ENCODE measurements around the gene ATP2C2.

DNA sequence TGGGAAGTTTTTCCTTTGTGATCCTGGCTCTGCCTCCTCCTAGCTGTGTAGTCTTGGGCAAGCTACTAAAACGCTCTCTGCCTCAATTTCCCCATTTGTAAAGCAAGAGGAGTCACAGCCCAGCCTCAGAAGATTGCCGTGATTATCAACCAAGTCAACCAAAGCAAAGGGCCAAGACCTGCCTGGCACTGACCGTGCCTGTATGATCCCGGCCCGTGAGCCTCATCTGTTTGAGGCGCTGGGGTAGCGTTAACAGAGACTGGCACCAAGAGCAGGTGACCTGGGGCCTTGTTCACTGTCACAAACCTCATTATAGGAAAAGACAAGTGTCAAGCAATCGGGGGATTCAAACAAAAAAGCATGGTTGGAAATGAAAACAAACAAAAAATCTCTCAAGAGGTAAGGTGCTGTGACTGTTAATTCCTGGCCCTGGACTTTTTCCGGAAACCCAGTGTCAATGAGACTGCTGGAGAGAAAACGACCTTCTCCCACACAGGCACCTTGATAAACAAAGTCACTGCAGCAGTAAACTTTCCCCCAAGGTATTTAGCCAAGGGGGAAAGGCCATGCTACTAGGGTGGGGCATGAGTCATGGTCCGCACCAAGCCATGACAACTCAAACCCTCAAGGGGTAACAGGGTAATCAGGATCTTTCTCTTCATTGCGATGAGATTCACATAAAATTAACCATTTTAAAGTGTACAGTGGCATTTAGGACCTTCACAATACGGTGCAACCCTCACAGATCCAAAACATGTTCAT is 130.7 kb downstream of the ATP2C2 start:
- TF ChIP-seq, protein P1, sequence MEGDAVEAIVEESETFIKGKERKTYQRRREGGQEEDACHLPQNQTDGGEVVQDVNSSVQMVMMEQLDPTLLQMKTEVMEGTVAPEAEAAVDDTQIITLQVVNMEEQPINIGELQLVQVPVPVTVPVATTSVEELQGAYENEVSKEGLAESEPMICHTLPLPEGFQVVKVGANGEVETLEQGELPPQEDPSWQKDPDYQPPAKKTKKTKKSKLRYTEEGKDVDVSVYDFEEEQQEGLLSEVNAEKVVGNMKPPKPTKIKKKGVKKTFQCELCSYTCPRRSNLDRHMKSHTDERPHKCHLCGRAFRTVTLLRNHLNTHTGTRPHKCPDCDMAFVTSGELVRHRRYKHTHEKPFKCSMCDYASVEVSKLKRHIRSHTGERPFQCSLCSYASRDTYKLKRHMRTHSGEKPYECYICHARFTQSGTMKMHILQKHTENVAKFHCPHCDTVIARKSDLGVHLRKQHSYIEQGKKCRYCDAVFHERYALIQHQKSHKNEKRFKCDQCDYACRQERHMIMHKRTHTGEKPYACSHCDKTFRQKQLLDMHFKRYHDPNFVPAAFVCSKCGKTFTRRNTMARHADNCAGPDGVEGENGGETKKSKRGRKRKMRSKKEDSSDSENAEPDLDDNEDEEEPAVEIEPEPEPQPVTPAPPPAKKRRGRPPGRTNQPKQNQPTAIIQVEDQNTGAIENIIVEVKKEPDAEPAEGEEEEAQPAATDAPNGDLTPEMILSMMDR (IDR thresholded peaks at IDR 0.05) = no peak
- TF ChIP-seq, protein P2, sequence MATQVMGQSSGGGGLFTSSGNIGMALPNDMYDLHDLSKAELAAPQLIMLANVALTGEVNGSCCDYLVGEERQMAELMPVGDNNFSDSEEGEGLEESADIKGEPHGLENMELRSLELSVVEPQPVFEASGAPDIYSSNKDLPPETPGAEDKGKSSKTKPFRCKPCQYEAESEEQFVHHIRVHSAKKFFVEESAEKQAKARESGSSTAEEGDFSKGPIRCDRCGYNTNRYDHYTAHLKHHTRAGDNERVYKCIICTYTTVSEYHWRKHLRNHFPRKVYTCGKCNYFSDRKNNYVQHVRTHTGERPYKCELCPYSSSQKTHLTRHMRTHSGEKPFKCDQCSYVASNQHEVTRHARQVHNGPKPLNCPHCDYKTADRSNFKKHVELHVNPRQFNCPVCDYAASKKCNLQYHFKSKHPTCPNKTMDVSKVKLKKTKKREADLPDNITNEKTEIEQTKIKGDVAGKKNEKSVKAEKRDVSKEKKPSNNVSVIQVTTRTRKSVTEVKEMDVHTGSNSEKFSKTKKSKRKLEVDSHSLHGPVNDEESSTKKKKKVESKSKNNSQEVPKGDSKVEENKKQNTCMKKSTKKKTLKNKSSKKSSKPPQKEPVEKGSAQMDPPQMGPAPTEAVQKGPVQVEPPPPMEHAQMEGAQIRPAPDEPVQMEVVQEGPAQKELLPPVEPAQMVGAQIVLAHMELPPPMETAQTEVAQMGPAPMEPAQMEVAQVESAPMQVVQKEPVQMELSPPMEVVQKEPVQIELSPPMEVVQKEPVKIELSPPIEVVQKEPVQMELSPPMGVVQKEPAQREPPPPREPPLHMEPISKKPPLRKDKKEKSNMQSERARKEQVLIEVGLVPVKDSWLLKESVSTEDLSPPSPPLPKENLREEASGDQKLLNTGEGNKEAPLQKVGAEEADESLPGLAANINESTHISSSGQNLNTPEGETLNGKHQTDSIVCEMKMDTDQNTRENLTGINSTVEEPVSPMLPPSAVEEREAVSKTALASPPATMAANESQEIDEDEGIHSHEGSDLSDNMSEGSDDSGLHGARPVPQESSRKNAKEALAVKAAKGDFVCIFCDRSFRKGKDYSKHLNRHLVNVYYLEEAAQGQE (IDR thresholded peaks at IDR 0.05; ENCODE audit: insufficient read depth in 1 of 2, low read depth in 2 of 2, low read length in 1 of 2) = no peak
- TF ChIP-seq POLR2AphosphoS5 (IDR thresholded peaks at IDR 0.05; ENCODE audit: low read depth, low read length) = no peak
- no peak for TF ChIP-seq SIN3A (IDR thresholded peaks at IDR 0.05; ENCODE audit: borderline replicate concordance, insufficient read depth, low read depth, low read length)

Measured in Panc1 (cell line).